Measurements from ENCODE around the gene SEPTIN10. TPM values are rescaled to one million over a fixed set of nuclear protein-coding genes. Genes with fewer than 3 reads are reported as not detected.

Gene SEPTIN10
- polyA plus RNA-seq, 1 donor from 2014 or later, result 7.4 TPM

- H3K9me2 ChIP-seq (ENCODE audit: insufficient read depth, low read length), result no peaks in the 10 kb centered on the region
- H3K36me3 ChIP-seq (ENCODE audit: insufficient read depth, low read length), result no peaks in the 10 kb centered on the region
- no peak overlapping the region for H2AFZ ChIP-seq (ENCODE audit: low read depth, low read length)
- H4K20me1 ChIP-seq (ENCODE audit: insufficient read depth), result no peaks in the 10 kb centered on the region
- H3K27me3 ChIP-seq (ENCODE audit: insufficient read depth, low read depth, low read length), result no peaks in the 10 kb centered on the region
- H3K4me2 ChIP-seq (ENCODE audit: low read length), result no peak overlapping the region
- H3K4me3 ChIP-seq (ENCODE audit: low read length), result no peak overlapping the region
- H3K9me3 ChIP-seq (ENCODE audit: low read length), result no peaks in the 10 kb centered on the region
- TF ChIP-seq SMC3 (conservative IDR thresholded peaks at IDR 0.05; ENCODE audit: poor library complexity), result no peak
- TF ChIP-seq EZH2 (IDR thresholded peaks at IDR 0.05; ENCODE audit: borderline replicate concordance, insufficient read depth, low read length, poor library complexity, severe bottlenecking), result no peak
- no peak for TF ChIP-seq TAF1 (IDR thresholded peaks at IDR 0.05; ENCODE audit: low read depth)
- TF ChIP-seq POLR2AphosphoS5 (IDR thresholded peaks at IDR 0.05), result no peak
- TF ChIP-seq EP300 (conservative IDR thresholded peaks at IDR 0.05; ENCODE audit: poor library complexity, severe bottlenecking), result no peak
- no peak for TF ChIP-seq RAD21 (conservative IDR thresholded peaks at IDR 0.05)
- TF ChIP-seq, protein P1, sequence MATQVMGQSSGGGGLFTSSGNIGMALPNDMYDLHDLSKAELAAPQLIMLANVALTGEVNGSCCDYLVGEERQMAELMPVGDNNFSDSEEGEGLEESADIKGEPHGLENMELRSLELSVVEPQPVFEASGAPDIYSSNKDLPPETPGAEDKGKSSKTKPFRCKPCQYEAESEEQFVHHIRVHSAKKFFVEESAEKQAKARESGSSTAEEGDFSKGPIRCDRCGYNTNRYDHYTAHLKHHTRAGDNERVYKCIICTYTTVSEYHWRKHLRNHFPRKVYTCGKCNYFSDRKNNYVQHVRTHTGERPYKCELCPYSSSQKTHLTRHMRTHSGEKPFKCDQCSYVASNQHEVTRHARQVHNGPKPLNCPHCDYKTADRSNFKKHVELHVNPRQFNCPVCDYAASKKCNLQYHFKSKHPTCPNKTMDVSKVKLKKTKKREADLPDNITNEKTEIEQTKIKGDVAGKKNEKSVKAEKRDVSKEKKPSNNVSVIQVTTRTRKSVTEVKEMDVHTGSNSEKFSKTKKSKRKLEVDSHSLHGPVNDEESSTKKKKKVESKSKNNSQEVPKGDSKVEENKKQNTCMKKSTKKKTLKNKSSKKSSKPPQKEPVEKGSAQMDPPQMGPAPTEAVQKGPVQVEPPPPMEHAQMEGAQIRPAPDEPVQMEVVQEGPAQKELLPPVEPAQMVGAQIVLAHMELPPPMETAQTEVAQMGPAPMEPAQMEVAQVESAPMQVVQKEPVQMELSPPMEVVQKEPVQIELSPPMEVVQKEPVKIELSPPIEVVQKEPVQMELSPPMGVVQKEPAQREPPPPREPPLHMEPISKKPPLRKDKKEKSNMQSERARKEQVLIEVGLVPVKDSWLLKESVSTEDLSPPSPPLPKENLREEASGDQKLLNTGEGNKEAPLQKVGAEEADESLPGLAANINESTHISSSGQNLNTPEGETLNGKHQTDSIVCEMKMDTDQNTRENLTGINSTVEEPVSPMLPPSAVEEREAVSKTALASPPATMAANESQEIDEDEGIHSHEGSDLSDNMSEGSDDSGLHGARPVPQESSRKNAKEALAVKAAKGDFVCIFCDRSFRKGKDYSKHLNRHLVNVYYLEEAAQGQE (IDR thresholded peaks at IDR 0.05; ENCODE audit: borderline replicate concordance), result no peak
- TF ChIP-seq MXI1 (conservative IDR thresholded peaks at IDR 0.05; ENCODE audit: poor library complexity, severe bottlenecking), result no peak
- no peak for TF ChIP-seq CTCF (IDR thresholded peaks at IDR 0.05; ENCODE audit: poor library complexity, severe bottlenecking)
- no peaks in the 10 kb centered on the region for H3K79me2 ChIP-seq (replicated peaks; ENCODE audit: insufficient read depth, low read length)
- H3F3A ChIP-seq (ENCODE audit: insufficient read depth, low read length, poor library complexity, severe bottlenecking), result no peaks in the 10 kb centered on the region
- H3K27ac ChIP-seq (ENCODE audit: low read length), result no peak overlapping the region
- H3K9ac ChIP-seq (ENCODE audit: low read length), result no peak overlapping the region
Measured at GRCh38 chr2:109531221-109531620, 82.5 kb downstream of the SEPTIN10 start.

GRCh38 chr2:109530712-109531111 is 83.1 kb downstream of the SEPTIN10 start:
- no peak overlapping the region for H3K9ac ChIP-seq (ENCODE audit: low read length)
- H3K4me2 ChIP-seq (ENCODE audit: low read length), result no peak overlapping the region
- H3K36me3 ChIP-seq (ENCODE audit: insufficient read depth, low read length), result no peaks in the 10 kb centered on the region
- H3K9me3 ChIP-seq (ENCODE audit: low read length), result no peaks in the 10 kb centered on the region
- H3K9me2 ChIP-seq (ENCODE audit: insufficient read depth, low read length), result no peaks in the 10 kb centered on the region
- H4K20me1 ChIP-seq (ENCODE audit: insufficient read depth), result no peaks in the 10 kb centered on the region
- H3K27me3 ChIP-seq (ENCODE audit: insufficient read depth, low read depth, low read length), result no peaks in the 10 kb centered on the region
- H3K79me2 ChIP-seq (replicated peaks; ENCODE audit: insufficient read depth, low read length), result no peaks in the 10 kb centered on the region
- no peak for TF ChIP-seq MXI1 (conservative IDR thresholded peaks at IDR 0.05; ENCODE audit: poor library complexity, severe bottlenecking)
- TF ChIP-seq, protein P1 (IDR thresholded peaks at IDR 0.05; ENCODE audit: borderline replicate concordance), result no peak
- no peak for TF ChIP-seq EP300 (conservative IDR thresholded peaks at IDR 0.05; ENCODE audit: poor library complexity, severe bottlenecking)
- no peak for TF ChIP-seq TAF1 (IDR thresholded peaks at IDR 0.05; ENCODE audit: low read depth)
- TF ChIP-seq RAD21 (conservative IDR thresholded peaks at IDR 0.05), result no peak
- TF ChIP-seq EZH2 (IDR thresholded peaks at IDR 0.05; ENCODE audit: borderline replicate concordance, insufficient read depth, low read length, poor library complexity, severe bottlenecking), result no peak
- no peak for TF ChIP-seq SMC3 (conservative IDR thresholded peaks at IDR 0.05; ENCODE audit: poor library complexity)
- TF ChIP-seq POLR2AphosphoS5 (IDR thresholded peaks at IDR 0.05), result no peak
- TF ChIP-seq CTCF (IDR thresholded peaks at IDR 0.05; ENCODE audit: poor library complexity, severe bottlenecking), result no peak
- no peak overlapping the region for H2AFZ ChIP-seq (ENCODE audit: low read depth, low read length)
- H3K4me3 ChIP-seq (ENCODE audit: low read length), result no peak overlapping the region
- no peak overlapping the region for H3K27ac ChIP-seq (ENCODE audit: low read length)
- H3F3A ChIP-seq (ENCODE audit: insufficient read depth, low read length, poor library complexity, severe bottlenecking), result no peaks in the 10 kb centered on the region
